B cell (primary cell): Measurements from ENCODE around the gene PTEN. TPM values are rescaled to one million over a fixed set of nuclear protein-coding genes. Genes with fewer than 3 reads are reported as not detected.
"Not testable (repeated sequence)": the region's sequence is repeated elsewhere in the genome, so short reads cannot be mapped to it uniquely, and the experiment has no call there.

ENCODE experiments used
- ATAC-seq: fragments of 200-7000 bp; cut with Tn5 transposase; one replicate; pipeline ENCODE4 v1.10.0; 2021; ENCODE audit warnings: low read depth, mild to moderate bottlenecking, moderate number of reproducible peaks, moderate library complexity
- CTCF ChIA-PET: fragments of 350-600 bp; sonication (Branson Sonifier 250); formaldehyde crosslinking; loops from one replicate; lab custom pipeline; 2021; ENCODE audit warnings: antibody characterized with exemption, inconsistent platforms; lab: Charles Lee
- POLR2A ChIA-PET: fragments of 350-600 bp; sonication (Branson Sonifier 250); formaldehyde crosslinking; loops from one replicate; lab custom pipeline; 2021; ENCODE audit warnings: antibody characterized with exemption; lab: Charles Lee
- DNase-seq: peaks from one replicate; pipeline ENCODE4 v3.0.0; 2013
- H2AFZ ChIP-seq: 2 replicates; pipeline ENCODE4 v1.6.1; 2012; ENCODE audit warnings: mild to moderate bottlenecking, low read depth, low read length; ENCODE audit not compliant: insufficient read depth, poor library complexity, severe bottlenecking
- H3K27ac ChIP-seq, 2 donors: 1 replicate in 1 of 2; 2 replicates in 1 of 2; pipeline ENCODE4 v1.5.1; 2012 to 2013; ENCODE audit warnings: low read length in 2 of 2, mild to moderate bottlenecking in 2 of 2, moderate library complexity in 1 of 2
- H3K27me3 ChIP-seq, 4 experiments: fragments of 200-600 bp in 1 of 4; sonication (generic) in 1 of 4; replicated peaks in 1 of 4; 1 replicate in 2 of 4; 2 replicates in 2 of 4; pipeline versions ENCODE4 v1.6.1 to v1.7.0; 2013 to 2016; ENCODE audit warnings: low read length in 3 of 4, mild to moderate bottlenecking in 2 of 4, mixed read lengths in 1 of 4, moderate library complexity in 1 of 4; ENCODE audit not compliant: insufficient read depth in 4 of 4, control insufficient read depth in 3 of 4; ENCODE audit errors: control extremely low read depth in 1 of 4
- H3K36me3 ChIP-seq, 2 experiments: replicated peaks in 1 of 2; 1 replicate in 1 of 2; 2 replicates in 1 of 2; pipeline versions ENCODE4 v1.6.1 to v1.7.1; 2013; ENCODE audit warnings: low read length in 1 of 2; ENCODE audit not compliant: insufficient read depth in 2 of 2, control insufficient read depth in 1 of 2; ENCODE audit errors: control extremely low read depth in 1 of 2, extremely low read depth in 1 of 2
- H3K4me1 ChIP-seq, 2 donors: fragments of 200-600 bp in 1 of 2; sonication (generic) in 1 of 2; 1 replicate in 1 of 2; 2 replicates in 1 of 2; pipeline versions ENCODE4 v1.5.1 to v1.6.1; 2013 to 2017; ENCODE audit warnings: low read length in 2 of 2; ENCODE audit not compliant: control insufficient read depth in 2 of 2, insufficient read depth in 2 of 2
- H3K4me2 ChIP-seq: replicated peaks from 2 replicates; pipeline ENCODE3; 2012; ENCODE audit warnings: mild to moderate bottlenecking, low read depth, low read length; ENCODE audit not compliant: poor library complexity, severe bottlenecking
- H3K4me3 ChIP-seq, 5 experiments: fragments of 200-600 bp in 1 of 5; sonication (generic) in 1 of 5; 1 replicate in 3 of 5; 2 replicates in 2 of 5; pipeline versions ENCODE4 v1.5.1 to v1.7.0; 2011 to 2016; ENCODE audit warnings: low read length in 4 of 5, mild to moderate bottlenecking in 4 of 5, low read depth in 2 of 5, control low read depth in 1 of 5, moderate library complexity in 1 of 5; ENCODE audit not compliant: insufficient read depth in 1 of 5; ENCODE audit errors: control extremely low read depth in 1 of 5, extremely low read depth in 1 of 5
- H3K79me2 ChIP-seq: fragments of 200-600 bp; sonication (generic); one replicate; pipeline ENCODE4 v1.6.0; 2016; ENCODE audit warnings: low read length; ENCODE audit not compliant: control insufficient read depth, insufficient read depth
- H3K9ac ChIP-seq: fragments of 200-600 bp; sonication (generic); 2 replicates; pipeline ENCODE4 v1.6.1; 2017; ENCODE audit warnings: mild to moderate bottlenecking, low read length, moderate library complexity
- H3K9me3 ChIP-seq, 3 donors: one replicate each; pipeline versions ENCODE4 v1.6.1 to v1.7.1; 2013; ENCODE audit warnings: low read length in 2 of 3; ENCODE audit not compliant: control insufficient read depth in 2 of 3, insufficient read depth in 1 of 3; ENCODE audit errors: control extremely low read depth in 1 of 3
- H4K20me1 ChIP-seq: 2 replicates; pipeline ENCODE4 v1.6.0; 2012; ENCODE audit warnings: mild to moderate bottlenecking, low read length; ENCODE audit not compliant: insufficient read depth, control insufficient read depth, poor library complexity, severe bottlenecking
- H3K27ac Mint-ChIP-seq: one replicate; pipeline ENCODE4 v1.8.0; 2021; ENCODE audit warnings: mixed read lengths
- H3K27me3 Mint-ChIP-seq: one replicate; pipeline ENCODE4 v1.8.0; 2021; ENCODE audit warnings: mixed read lengths
- H3K4me1 Mint-ChIP-seq: one replicate; pipeline ENCODE4 v1.8.0; 2021; ENCODE audit warnings: mixed read lengths
- H3K4me3 Mint-ChIP-seq: one replicate; pipeline ENCODE4 v1.8.0; 2021; ENCODE audit warnings: mixed read lengths
- H3K9me3 Mint-ChIP-seq: one replicate; pipeline ENCODE4 v1.8.0; 2022; ENCODE audit warnings: mixed read lengths; ENCODE audit not compliant: insufficient read depth
- EZH2 ChIP-seq: IDR thresholded peaks from 2 replicates; pipeline ENCODE4 v1.6.1; 2012; ENCODE audit warnings: borderline replicate concordance, low read depth, mild to moderate bottlenecking, moderate library complexity, low read length; ENCODE audit not compliant: insufficient read depth, poor library complexity, severe bottlenecking
- WGBS: methylation state at CpG from one replicate; pipeline ENCODE4 v1.1.5; 2013; ENCODE audit warnings: missing lambda C conversion rate; ENCODE audit not compliant: insufficient coverage; 5-methylcytosine and 5-hydroxymethylcytosine counted together
- intact Hi-C: fragments of 100-400 bp; cut with micrococcal nuclease; formaldehyde crosslinking; loops from one replicate; pipeline ENCODE4 v1.10.0; 2022
- polyA plus RNA-seq: library from polyadenylated mRNA; depleted of rRNA; stranded (reverse); fragments of >200 nt; gene quantifications from 2 replicates; pipeline ENCODE4 v1.2.3, GENCODE V29; 2012
- total RNA-seq, 2 donors: library from RNA; stranded (reverse); fragments of 120-200 nt in 1 of 2; gene quantifications; 1 replicate in 1 of 2; 2 replicates in 1 of 2; pipeline versions ENCODE4 v1.2.3 to v1.2.4, GENCODE V29; 2013 to 2022
- TF ChIP-seq, protein P1 (sequence below): fragments of 200-600 bp; IDR thresholded peaks from one replicate; pipeline ENCODE4 v1.8.0; 2022; ENCODE audit warnings: antibody characterized with exemption, mild to moderate bottlenecking

Gene PTEN
- total and polyA plus RNA-seq, 2 donors (not counting 1 experiment from before 2014, with no cell fraction given): 15.2 to 114 TPM

DNA sequence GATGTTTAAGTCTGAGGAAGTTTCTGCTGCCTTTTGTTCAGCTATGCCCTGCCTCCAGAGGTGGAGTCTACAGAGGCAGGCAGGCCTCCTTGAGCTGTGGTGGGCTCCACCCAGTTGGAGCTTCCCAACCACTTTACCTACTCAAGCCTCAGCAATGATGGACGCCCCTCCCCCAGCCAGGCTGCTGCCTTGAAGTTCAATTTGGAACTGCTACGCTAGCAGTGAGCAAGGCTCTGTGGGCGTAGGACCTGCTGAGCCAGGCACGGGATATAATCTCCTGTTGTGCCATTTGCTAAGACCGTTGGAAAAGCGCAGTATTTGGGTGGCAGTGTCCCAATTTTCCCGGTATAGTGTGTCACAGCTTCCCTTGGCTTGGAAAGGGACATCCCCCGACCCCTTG lies 40.0 kb downstream of the PTEN start:
- H4K20me1 ChIP-seq: peaks cover 14% of the 10 kb centered on the region
- ATAC-seq, DNase-seq, POLR2A ChIA-PET, H3K4me3 ChIP-seq, H3K9me3 Mint-ChIP-seq, intact Hi-C loops, H3K27me3 ChIP-seq, H3K27ac ChIP-seq, H3K4me2 ChIP-seq, H2AFZ ChIP-seq, H3K27me3 Mint-ChIP-seq, H3K27ac Mint-ChIP-seq, H3K9ac ChIP-seq, H3K4me3 Mint-ChIP-seq, CTCF ChIA-PET: not testable (repeated sequence)
- peaks cover 0 to 13% (median 5%) of the 10 kb centered on the region in 3 donors for H3K9me3 ChIP-seq
- H3K4me1 Mint-ChIP-seq: peaks cover 68% of the 10 kb centered on the region
- H3K79me2 ChIP-seq: peaks cover 81% of the 10 kb centered on the region
- H3K4me1 ChIP-seq: peaks cover 10 to 11% of the 10 kb centered on the region in 2 donors
- 99% methylated on average over 8 of the region's 8 CpGs for WGBS
- H3K36me3 ChIP-seq: peaks cover 1 to 19% of the 10 kb centered on the region in 2 experiments

DNA sequence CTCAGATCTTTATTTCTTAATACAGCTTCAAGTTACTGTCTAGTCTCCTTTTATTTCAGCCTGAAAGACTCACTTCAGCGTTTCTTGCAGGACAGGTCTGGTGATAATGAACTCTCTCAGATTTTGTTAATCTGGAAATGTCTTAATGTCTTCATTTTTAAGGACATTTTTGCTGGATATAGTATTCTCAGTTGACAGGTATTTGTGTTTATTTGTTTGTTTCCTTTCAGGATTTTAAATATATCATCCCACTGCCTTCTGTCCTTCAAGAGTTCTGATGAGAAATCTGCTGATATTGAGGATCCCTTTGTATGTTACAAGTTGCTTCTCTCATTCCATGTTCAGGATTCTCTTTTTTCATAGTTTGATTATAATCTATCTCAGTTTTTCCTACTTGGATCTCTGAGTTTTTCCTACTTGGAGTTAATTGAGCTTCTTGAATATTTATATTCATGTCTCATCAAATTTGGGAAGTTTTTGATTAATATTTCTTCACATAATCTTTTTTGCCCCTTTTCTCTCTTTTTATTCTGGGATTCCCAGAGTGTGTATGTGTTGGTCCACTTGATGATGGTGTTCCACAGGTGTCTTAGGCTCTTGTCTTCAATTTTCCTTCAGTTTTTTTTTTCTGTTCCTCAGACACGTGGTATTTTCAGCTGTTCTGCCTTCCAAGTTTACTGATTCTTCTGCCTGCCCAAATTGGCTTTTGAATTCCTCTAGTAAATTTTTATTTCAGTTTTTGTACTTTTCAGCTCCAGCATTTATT lies 49.9 kb downstream of the PTEN start:
- Histone ChIP-seq H3K4me2 (no peak overlapping the region), H3K27ac (no peak overlapping the region), H3K79me2 (peaks cover 100% of the 10 kb centered on the region), H3K9me3 (peaks cover 9 to 31% (median 28%) of the 10 kb centered on the region in 3 donors), H3K4me3 (no peak overlapping the region), H3K4me1 (peaks cover 12 to 23% of the 10 kb centered on the region in 2 donors), H4K20me1 (peaks cover 21% of the 10 kb centered on the region), H3K27me3 (no peaks in the 10 kb centered on the region), H3K9ac (no peak overlapping the region), H3K36me3 (peaks cover 9 to 15% of the 10 kb centered on the region in 2 experiments), H2AFZ (no peak overlapping the region)
- Mint-ChIP-seq H3K9me3 (peaks cover 10% of the 10 kb centered on the region), H3K4me1 (peaks cover 37% of the 10 kb centered on the region), H3K27me3 (no peaks in the 10 kb centered on the region), H3K4me3 (no peak overlapping the region), H3K27ac (peak overlapping the region; percentile 10)
- intact Hi-C loops: no loop called here
- ChIA-PET POLR2A (interaction anchor here (0.7 kb wide), 1 partner anchor 21 kb away, joined by 3 read pairs; no protein-coding TSS in a partner anchor), CTCF (interaction anchor here (0.5 to 0.7 kb wide), 2 partner anchors 24 to 473 kb away, joined by 3 read pairs; no protein-coding TSS in a partner anchor)
- no CpG with 5 or more reads among the region's 2 CpGs for WGBS
- ATAC-seq (no peak), DNase-seq (peak; percentile 29)
- TF ChIP-seq, protein P1, sequence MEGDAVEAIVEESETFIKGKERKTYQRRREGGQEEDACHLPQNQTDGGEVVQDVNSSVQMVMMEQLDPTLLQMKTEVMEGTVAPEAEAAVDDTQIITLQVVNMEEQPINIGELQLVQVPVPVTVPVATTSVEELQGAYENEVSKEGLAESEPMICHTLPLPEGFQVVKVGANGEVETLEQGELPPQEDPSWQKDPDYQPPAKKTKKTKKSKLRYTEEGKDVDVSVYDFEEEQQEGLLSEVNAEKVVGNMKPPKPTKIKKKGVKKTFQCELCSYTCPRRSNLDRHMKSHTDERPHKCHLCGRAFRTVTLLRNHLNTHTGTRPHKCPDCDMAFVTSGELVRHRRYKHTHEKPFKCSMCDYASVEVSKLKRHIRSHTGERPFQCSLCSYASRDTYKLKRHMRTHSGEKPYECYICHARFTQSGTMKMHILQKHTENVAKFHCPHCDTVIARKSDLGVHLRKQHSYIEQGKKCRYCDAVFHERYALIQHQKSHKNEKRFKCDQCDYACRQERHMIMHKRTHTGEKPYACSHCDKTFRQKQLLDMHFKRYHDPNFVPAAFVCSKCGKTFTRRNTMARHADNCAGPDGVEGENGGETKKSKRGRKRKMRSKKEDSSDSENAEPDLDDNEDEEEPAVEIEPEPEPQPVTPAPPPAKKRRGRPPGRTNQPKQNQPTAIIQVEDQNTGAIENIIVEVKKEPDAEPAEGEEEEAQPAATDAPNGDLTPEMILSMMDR: no peak
- no peak for TF ChIP-seq EZH2
